ENCODE measurements around the gene BTBD6. TPM values are rescaled to one million over a fixed set of nuclear protein-coding genes. Genes with fewer than 3 reads are reported as not detected.

Gene BTBD6
- total and polyA plus RNA-seq, 2 experiments from 2014 or later, result 42.2 to 47.5 TPM

GRCh38 chr14:105206873-105207272, 41.5 kb upstream of the BTBD6 start:
- Histone ChIP-seq H4K20me1 (ENCODE audit: insufficient read depth, poor library complexity, severe bottlenecking) (no peaks in the 10 kb centered on the region), H3K36me3 (replicated peaks; ENCODE audit: insufficient read depth, low read depth) (no peaks in the 10 kb centered on the region), H3K27me3 (no peaks in the 10 kb centered on the region), H3K79me2 (no peaks in the 10 kb centered on the region), H3K4me3 (no peak overlapping the region), H3K9me2 (replicated peaks; ENCODE audit: insufficient read depth) (no peaks in the 10 kb centered on the region), H3K4me2 (no peak overlapping the region), H3K9me3 (ENCODE audit: low read depth) (no peaks in the 10 kb centered on the region), H3K27ac (no peak overlapping the region), H2AFZ (no peak overlapping the region), H3K4me1 (ENCODE audit: insufficient read depth) (peaks cover 4% of the 10 kb centered on the region)
- no peak for DNase-seq (ENCODE audit: low spot score)
- 81% methylated on average over 5 of the region's 5 CpGs for WGBS (ENCODE audit: low lambda C conversion rate, missing lambda C conversion rate)
- TF ChIP-seq EZH2 (IDR thresholded peaks at IDR 0.05; ENCODE audit: borderline replicate concordance) (no peak), CTCF (IDR thresholded peaks at IDR 0.05; ENCODE audit: poor library complexity) (no peak), EZH2phosphoT487 (IDR thresholded peaks at IDR 0.05; ENCODE audit: low read depth, severe bottlenecking, unreplicated experiment) (no peak)

GRCh38 chr14:105207460-105207901, 40.9 kb upstream of the BTBD6 start:
- 84% methylated on average over 13 of the region's 13 CpGs for WGBS (ENCODE audit: low lambda C conversion rate, missing lambda C conversion rate)
- Histone ChIP-seq H3K27me3 (no peaks in the 10 kb centered on the region), H3K9me3 (ENCODE audit: low read depth) (no peaks in the 10 kb centered on the region), H3K9me2 (replicated peaks; ENCODE audit: insufficient read depth) (no peaks in the 10 kb centered on the region), H4K20me1 (ENCODE audit: insufficient read depth, poor library complexity, severe bottlenecking) (no peaks in the 10 kb centered on the region), H3K36me3 (replicated peaks; ENCODE audit: insufficient read depth, low read depth) (no peaks in the 10 kb centered on the region), H2AFZ (no peak overlapping the region), H3K27ac (no peak overlapping the region), H3K4me3 (no peak overlapping the region), H3K79me2 (no peaks in the 10 kb centered on the region), H3K4me2 (no peak overlapping the region), H3K4me1 (ENCODE audit: insufficient read depth) (peaks cover 4% of the 10 kb centered on the region)
- no peak for DNase-seq (ENCODE audit: low spot score)
- TF ChIP-seq EZH2 (IDR thresholded peaks at IDR 0.05; ENCODE audit: borderline replicate concordance) (no peak), CTCF (IDR thresholded peaks at IDR 0.05; ENCODE audit: poor library complexity) (no peak), EZH2phosphoT487 (IDR thresholded peaks at IDR 0.05; ENCODE audit: low read depth, severe bottlenecking, unreplicated experiment) (no peak)

- no peak overlapping the region for H2AFZ ChIP-seq
- TF ChIP-seq EZH2phosphoT487 (IDR thresholded peaks at IDR 0.05; ENCODE audit: low read depth, severe bottlenecking, unreplicated experiment) (no peak), EZH2 (IDR thresholded peaks at IDR 0.05; ENCODE audit: borderline replicate concordance) (no peak), CTCF (IDR thresholded peaks at IDR 0.05; ENCODE audit: poor library complexity) (no peak)
- no peak for DNase-seq (ENCODE audit: low spot score)
- H3K4me2 ChIP-seq, result no peak overlapping the region
- WGBS (ENCODE audit: low lambda C conversion rate, missing lambda C conversion rate), result 88% methylated on average over 19 of the region's 25 CpGs
- no peaks in the 10 kb centered on the region for H3K36me3 ChIP-seq (replicated peaks; ENCODE audit: insufficient read depth, low read depth)
- H3K79me2 ChIP-seq, result no peaks in the 10 kb centered on the region
- no peaks in the 10 kb centered on the region for H3K9me2 ChIP-seq (replicated peaks; ENCODE audit: insufficient read depth)
- no peaks in the 10 kb centered on the region for H3K27me3 ChIP-seq
- H4K20me1 ChIP-seq (ENCODE audit: insufficient read depth, poor library complexity, severe bottlenecking), result no peaks in the 10 kb centered on the region
- H3K4me3 ChIP-seq, result no peak overlapping the region
- peaks cover 2% of the 10 kb centered on the region for H3K4me1 ChIP-seq (ENCODE audit: insufficient read depth)
- H3K27ac ChIP-seq, result no peak overlapping the region
- H3K9me3 ChIP-seq (ENCODE audit: low read depth), result no peaks in the 10 kb centered on the region
These were observed 40.2 kb upstream of the BTBD6 start for GRCh38 chr14:105207996-105208737.
